Astrocyte (in vitro differentiated cells and primary cell): ENCODE results near the gene SHISA7. TPM values are rescaled to one million over a fixed set of nuclear protein-coding genes. Genes with fewer than 3 reads are reported as not detected.

Source experiments
- DNase-seq: peaks from one replicate; pipeline ENCODE4 v3.0.0-alpha.2; 2010; ENCODE audit warnings: low read depth
- FAIRE-seq: peaks from 2 replicates; lab custom pipeline; 2011; peaks lifted over from hg19 to GRCh38; lab: Jason Lieb, UNC
- H2AFZ ChIP-seq: 2 replicates; pipeline ENCODE4 v1.6.0; 2012; ENCODE audit warnings: low read depth, low read length, inconsistent platforms
- H3K27ac ChIP-seq: 2 replicates; pipeline ENCODE4 v1.5.1; 2011; ENCODE audit warnings: low read depth, low read length, inconsistent platforms
- H3K27me3 ChIP-seq: 2 replicates; pipeline ENCODE4 v1.6.0; 2011; ENCODE audit warnings: low read length, inconsistent platforms; ENCODE audit not compliant: insufficient read depth
- H3K36me3 ChIP-seq: 2 replicates; pipeline ENCODE4 v1.5.1; 2011; ENCODE audit warnings: low read length, inconsistent platforms; ENCODE audit not compliant: insufficient read depth
- H3K4me1 ChIP-seq: 2 replicates; pipeline ENCODE4 v1.5.1; 2011; ENCODE audit warnings: low read length, inconsistent platforms; ENCODE audit not compliant: insufficient read depth
- H3K4me2 ChIP-seq: 2 replicates; pipeline ENCODE4 v1.6.0; 2012; ENCODE audit warnings: low read length, inconsistent platforms
- H3K4me3 ChIP-seq: 2 replicates; pipeline ENCODE4 v1.5.1; 2011; ENCODE audit warnings: low read depth, mild to moderate bottlenecking, low read length, inconsistent platforms; ENCODE audit not compliant: insufficient read depth
- H3K79me2 ChIP-seq: 2 replicates; pipeline ENCODE4 v1.6.0; 2012; ENCODE audit warnings: mild to moderate bottlenecking, low read length, inconsistent platforms; ENCODE audit not compliant: insufficient read depth
- H3K9ac ChIP-seq: 2 replicates; pipeline ENCODE4 v1.6.0; 2012; ENCODE audit warnings: mild to moderate bottlenecking, low read length, inconsistent platforms
- H3K9me3 ChIP-seq: 2 replicates; pipeline ENCODE4 v1.5.1; 2012; ENCODE audit warnings: low read depth, mild to moderate bottlenecking, low read length, inconsistent platforms; ENCODE audit not compliant: insufficient read depth
- H4K20me1 ChIP-seq: 2 replicates; pipeline ENCODE4 v1.6.0; 2012; ENCODE audit warnings: low read length, inconsistent platforms; ENCODE audit not compliant: insufficient read depth
- H3K27ac Mint-ChIP-seq: one replicate; pipeline ENCODE4 v1.8.0; 2021; ENCODE audit warnings: mild to moderate bottlenecking, mixed read lengths; ENCODE audit not compliant: unreplicated experiment
- H3K27me3 Mint-ChIP-seq: one replicate; pipeline ENCODE4 v1.8.0; 2021; ENCODE audit warnings: low read depth, mixed read lengths; ENCODE audit not compliant: unreplicated experiment
- H3K36me3 Mint-ChIP-seq: one replicate; pipeline ENCODE4 v1.8.0; 2021; ENCODE audit warnings: low read depth, mixed read lengths; ENCODE audit not compliant: unreplicated experiment
- H3K4me1 Mint-ChIP-seq: one replicate; pipeline ENCODE4 v1.8.0; 2021; ENCODE audit warnings: low read depth, mixed read lengths; ENCODE audit not compliant: unreplicated experiment
- H3K4me3 Mint-ChIP-seq: one replicate; pipeline ENCODE4 v1.8.0; 2021; ENCODE audit warnings: mild to moderate bottlenecking, moderate library complexity, mixed read lengths; ENCODE audit not compliant: unreplicated experiment
- H3K9me3 Mint-ChIP-seq: one replicate; pipeline ENCODE4 v1.8.0; 2021; ENCODE audit warnings: mild to moderate bottlenecking, mixed read lengths; ENCODE audit not compliant: unreplicated experiment
- CTCF ChIP-seq: IDR thresholded peaks from 2 replicates; pipeline ENCODE4 v1.5.1; 2011; ENCODE audit warnings: low read depth, mild to moderate bottlenecking, inconsistent platforms, low read length, moderate library complexity; ENCODE audit not compliant: insufficient read depth
- EZH2 ChIP-seq: IDR thresholded peaks from 2 replicates; pipeline ENCODE4 v1.6.1; 2012; ENCODE audit warnings: mild to moderate bottlenecking, low read length, inconsistent platforms; ENCODE audit not compliant: insufficient read depth
- total RNA-seq: library from RNA; stranded (reverse); gene quantifications from 2 replicates; pipeline ENCODE4 v1.2.1, GENCODE V29; 2021

The SHISA7 gene
- total RNA-seq, 1 donor from 2014 or later, result 0.09 TPM

- no peaks in the 10 kb centered on the region for H3K27me3 ChIP-seq
- DNase-seq (no peak), FAIRE-seq (no peak)
- H3K27ac Mint-ChIP-seq, result no peak overlapping the region
- H3K4me1 ChIP-seq, result peaks cover 6% of the 10 kb centered on the region
- no peak overlapping the region for H3K4me3 ChIP-seq
- no peaks in the 10 kb centered on the region for H3K9me3 Mint-ChIP-seq
- H3K9me3 ChIP-seq, result no peaks in the 10 kb centered on the region
- no peak overlapping the region for H3K4me3 Mint-ChIP-seq
- H3K36me3 Mint-ChIP-seq, result peaks cover 12% of the 10 kb centered on the region
- H4K20me1 ChIP-seq, result peaks cover 49% of the 10 kb centered on the region
- no peaks in the 10 kb centered on the region for H3K27me3 Mint-ChIP-seq
- H3K36me3 ChIP-seq, result peaks cover 29% of the 10 kb centered on the region
- no peak overlapping the region for H3K9ac ChIP-seq
- TF ChIP-seq EZH2 (no peak), CTCF (no peak)
- peaks cover under 1% of the 10 kb centered on the region for H3K4me1 Mint-ChIP-seq
- H3K27ac ChIP-seq, result no peak overlapping the region
- H3K4me2 ChIP-seq, result no peak overlapping the region
- H2AFZ ChIP-seq, result no peak overlapping the region
- H3K79me2 ChIP-seq, result peaks cover 31% of the 10 kb centered on the region
These were observed 42.6 kb downstream of the SHISA7 start for GRCh38 chr19:55400281-55401087.

DNA sequence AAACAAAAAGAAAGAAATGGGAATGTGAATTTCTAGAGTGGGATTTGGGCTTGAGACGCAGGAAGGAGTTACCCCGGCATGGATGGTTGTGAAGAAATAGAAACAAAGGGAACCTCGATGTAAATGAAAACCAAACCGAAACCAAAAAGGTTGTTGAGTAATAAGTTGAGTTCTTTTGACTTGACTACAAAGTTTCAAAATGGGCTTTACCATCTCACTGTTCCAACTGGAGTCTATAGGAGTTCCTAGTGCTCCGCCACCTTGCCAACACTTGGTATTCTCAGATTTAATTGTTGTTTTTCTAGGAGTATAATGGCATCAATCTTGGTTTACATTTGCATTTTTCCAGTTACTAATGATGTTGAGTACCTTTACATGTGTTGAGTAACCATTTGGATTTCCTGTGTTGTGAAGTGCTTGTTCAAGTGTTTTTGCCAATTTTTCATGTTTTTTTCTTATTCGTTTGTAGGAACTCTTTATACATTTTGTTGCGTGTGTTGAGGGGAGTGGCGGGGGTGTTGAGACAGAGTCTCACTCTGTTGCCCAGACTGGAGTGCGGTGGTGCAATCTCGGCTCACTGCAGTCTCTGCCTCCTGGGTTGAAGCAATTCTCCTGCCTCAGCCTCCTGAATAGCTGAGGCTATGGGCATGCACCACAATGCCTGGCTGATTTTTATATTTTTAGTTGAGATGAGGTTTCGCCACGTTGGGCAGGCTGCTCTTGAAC lies 44.7 kb downstream of the SHISA7 start:
- Histone ChIP-seq H3K36me3 (peaks cover 23% of the 10 kb centered on the region), H3K4me2 (no peak overlapping the region), H4K20me1 (peaks cover 34% of the 10 kb centered on the region), H3K9me3 (no peaks in the 10 kb centered on the region), H3K27ac (no peak overlapping the region), H2AFZ (no peak overlapping the region), H3K9ac (no peak overlapping the region), H3K79me2 (peaks cover 15% of the 10 kb centered on the region), H3K27me3 (no peaks in the 10 kb centered on the region), H3K4me3 (no peak overlapping the region), H3K4me1 (peaks cover 4% of the 10 kb centered on the region)
- no peaks in the 10 kb centered on the region for H3K27me3 Mint-ChIP-seq
- no peak overlapping the region for H3K4me3 Mint-ChIP-seq
- peak; percentile 37 for FAIRE-seq
- no peak overlapping the region for H3K27ac Mint-ChIP-seq
- H3K9me3 Mint-ChIP-seq, result no peaks in the 10 kb centered on the region
- H3K4me1 Mint-ChIP-seq, result peaks cover 1% of the 10 kb centered on the region
- DNase-seq, result no peak
- peaks cover 7% of the 10 kb centered on the region for H3K36me3 Mint-ChIP-seq
- TF ChIP-seq EZH2 (no peak), CTCF (no peak)
